NCI-H446 (cell line): ENCODE results near the gene ARHGAP8.

Experiments used
- DNase-seq, 2 experiments: peaks; one replicate each; lab custom pipeline; 2025; lab: John Stamatoyannopoulos, UW

Gene ARHGAP8

DNA sequence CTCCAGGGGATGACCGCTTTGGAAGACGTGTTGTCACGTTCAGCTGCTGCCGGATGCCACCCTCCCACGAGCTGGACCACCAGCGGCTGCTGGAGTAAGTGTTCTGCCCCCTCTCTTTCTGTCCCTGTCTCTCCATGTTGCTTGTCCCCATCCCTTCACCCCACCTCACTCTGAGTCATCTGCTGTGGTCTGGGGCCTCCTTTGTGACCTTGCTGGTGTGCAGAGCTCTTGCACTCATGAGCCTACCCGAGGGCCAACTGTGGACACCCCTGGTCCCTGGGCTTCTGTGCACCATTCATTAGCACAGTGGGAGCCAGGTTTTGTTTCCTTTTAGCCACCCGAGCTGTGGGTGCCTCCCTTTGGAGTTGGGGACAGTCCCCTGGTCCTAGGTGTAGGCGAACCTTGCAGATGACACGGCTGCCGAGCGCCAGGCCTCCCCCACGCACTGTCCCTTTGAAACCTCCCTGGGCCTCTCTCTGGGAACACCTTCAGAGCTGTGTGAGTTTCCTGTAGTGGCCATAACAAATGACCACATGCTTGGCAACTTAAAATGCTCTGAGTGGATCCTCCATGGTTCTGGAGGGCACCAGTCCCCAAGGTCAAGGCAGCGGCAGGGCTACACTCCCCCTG, 49.8 kb downstream of the ARHGAP8 start:
- no peak for DNase-seq

DNA sequence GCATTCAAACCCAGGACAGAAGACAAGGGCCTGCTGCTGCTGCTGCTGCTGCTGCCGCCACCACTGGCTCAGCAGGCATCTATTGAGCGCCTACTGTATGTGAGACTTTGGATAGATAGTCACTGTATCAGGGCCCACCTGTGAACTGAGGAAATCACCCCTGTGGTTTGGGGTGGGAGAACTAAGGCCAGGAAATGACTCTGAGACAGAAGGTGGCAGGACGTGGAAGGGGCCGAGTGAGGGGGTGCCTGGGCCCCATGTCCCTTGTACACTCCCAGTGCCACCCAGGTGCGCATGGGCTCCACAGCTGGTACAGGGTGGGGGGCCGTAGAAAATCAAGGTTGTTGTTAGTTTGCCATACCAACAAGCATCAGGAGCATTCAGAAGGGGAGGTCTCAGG, 50.6 kb downstream of the ARHGAP8 start:
- DNase-seq, result no peak

DNA sequence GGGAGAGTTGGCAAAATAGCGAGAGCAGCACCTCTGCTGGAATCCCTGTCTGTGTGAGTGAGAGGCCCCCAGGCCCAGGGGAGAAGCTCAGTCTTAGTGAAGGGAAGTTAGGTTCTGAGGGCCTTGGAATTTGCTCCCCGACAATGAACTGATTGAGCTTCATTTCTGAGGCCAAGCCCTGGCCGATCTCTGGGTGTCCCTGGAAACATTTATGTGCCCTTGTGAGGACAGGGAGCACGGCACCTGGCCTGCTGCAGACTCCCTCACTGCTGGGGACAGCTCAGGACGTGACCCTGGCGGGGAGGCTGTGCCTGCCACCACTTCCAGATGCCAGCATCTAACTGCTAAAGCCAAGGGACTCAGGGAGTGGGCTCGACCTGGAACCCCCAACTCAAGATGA, 52.0 kb downstream of the ARHGAP8 start:
- no peak for DNase-seq

DNA sequence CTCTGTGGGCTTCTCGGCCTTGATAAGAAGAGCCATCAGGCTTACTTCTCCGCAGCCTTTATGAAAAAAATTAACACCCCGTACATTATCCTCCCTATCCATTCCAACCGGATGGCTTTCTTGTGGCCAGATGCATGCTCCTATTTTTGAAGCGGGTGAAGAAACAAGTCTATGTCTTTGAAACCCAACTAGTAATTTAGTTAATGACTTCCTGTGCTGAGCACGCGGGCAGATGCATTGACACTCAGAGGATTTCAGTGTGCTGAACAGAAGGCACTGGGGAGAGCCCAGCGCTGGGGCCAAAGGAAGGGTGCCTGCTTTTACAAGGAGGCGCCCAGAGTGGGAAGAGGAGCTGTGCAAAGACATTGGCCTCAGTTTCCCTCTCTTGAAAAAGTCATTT, 53.3 kb downstream of the ARHGAP8 start:
- DNase-seq, result no peak

DNA sequence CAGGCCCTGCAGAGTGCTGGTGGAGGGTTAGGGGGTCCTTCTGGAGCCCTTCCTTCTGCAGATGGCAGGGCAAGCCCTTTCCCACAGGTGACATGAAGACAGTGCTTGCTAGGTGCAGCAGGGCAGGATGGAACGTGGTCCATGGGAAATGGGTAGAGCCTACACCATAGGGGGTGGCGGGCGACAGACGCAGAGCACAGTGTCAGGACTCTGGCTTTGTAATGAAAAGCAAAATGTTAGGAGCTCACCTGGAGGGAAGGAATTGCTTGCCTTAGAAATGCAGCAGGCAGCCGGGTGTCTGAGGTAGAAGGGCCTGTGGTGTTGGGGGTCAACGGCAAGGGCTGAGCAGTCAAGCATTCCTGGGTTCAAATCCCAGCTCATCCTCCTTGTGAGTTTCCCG, 54.9 kb downstream of the ARHGAP8 start:
- no peak for DNase-seq

DNA sequence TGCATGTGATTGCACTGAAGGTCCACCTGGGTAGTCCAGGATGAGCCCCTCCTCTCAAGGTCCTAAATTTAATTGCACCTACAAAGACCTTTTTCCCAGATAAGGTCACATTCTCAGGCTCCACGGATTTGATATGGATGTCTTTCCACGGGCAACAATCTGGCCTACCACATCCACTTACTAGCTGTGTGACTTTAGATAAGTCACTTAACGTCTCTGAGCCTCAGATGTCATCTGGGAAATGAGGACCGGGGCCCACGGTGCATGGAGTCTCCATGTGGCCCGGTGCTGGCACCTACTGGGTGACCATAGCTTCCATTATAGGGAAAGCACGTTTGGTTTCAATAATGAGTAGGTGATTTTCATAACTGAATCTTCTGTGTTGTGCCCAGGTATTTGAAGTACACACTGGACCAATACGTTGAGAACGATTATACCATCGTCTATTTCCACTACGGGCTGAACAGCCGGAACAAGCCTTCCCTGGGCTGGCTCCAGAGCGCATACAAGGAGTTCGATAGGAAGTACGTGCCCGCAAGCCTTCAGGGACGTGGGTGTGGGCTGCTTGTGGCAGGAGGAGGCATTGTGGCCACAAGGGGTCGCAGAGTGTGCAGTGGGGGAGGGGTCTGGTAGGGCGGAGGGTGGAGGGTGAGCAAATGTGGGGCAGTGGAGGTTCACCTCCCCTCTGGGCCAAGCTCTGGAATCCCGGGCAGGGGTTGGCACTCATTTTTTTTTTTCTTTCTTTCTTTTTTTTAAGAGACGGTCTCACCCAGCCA, 55.7 kb downstream of the ARHGAP8 start:
- no peak for DNase-seq

DNA sequence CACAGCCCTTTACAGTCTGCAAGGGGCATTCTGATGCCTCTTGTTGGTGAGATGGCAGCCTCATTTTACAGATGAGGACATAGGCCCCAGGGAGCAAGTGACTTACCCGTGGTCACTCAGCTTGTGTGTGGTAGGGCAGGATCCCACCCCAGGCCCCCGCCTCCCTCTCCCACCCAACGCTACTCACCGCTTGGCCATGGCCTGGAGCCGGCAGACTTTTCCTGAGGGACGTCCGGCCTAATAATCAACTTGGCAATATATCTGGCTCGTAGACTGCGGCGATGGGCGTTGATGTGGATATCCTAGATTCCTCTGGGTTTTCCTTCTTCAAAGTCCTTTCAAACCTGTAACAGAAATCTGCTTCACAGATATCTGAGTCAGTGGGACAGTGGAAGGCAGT, 57.1 kb downstream of the ARHGAP8 start:
- DNase-seq, result no peak

DNA sequence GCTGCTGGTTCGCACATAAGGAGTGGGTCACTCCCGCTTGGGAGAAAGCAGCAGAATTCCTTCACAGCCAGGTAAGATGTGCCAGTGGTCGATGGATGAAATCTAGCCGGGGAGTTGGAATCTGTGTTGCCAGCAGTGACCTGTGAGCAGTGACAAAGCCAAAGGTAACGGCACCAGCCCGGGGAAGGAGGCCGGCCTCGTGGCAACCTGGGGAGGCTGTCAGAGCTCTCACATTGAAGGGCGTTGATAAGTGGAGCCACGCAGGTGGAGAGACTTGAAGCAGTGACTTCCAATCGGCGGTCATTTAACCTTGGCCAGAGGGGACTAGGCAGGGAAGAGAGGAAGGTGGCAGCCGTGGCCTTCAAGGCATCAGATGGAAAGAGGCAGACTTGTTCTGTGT, 58.8 kb downstream of the ARHGAP8 start:
- no peak for DNase-seq

DNA sequence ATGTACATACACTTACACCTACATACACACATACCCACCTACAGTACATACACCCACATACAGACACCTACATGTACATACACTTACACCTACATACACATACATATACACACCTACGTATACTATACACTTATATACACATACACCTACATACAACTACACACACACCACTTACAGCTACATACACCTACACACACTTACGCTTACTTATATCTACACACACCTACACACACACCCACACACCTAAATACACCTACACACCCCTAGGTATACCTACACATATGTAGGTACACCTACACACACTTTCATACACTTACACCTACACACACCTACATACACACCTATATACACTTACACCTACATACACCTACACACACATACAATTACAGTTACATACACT, 61.0 kb downstream of the ARHGAP8 start:
- DNase-seq, result no peak

DNA sequence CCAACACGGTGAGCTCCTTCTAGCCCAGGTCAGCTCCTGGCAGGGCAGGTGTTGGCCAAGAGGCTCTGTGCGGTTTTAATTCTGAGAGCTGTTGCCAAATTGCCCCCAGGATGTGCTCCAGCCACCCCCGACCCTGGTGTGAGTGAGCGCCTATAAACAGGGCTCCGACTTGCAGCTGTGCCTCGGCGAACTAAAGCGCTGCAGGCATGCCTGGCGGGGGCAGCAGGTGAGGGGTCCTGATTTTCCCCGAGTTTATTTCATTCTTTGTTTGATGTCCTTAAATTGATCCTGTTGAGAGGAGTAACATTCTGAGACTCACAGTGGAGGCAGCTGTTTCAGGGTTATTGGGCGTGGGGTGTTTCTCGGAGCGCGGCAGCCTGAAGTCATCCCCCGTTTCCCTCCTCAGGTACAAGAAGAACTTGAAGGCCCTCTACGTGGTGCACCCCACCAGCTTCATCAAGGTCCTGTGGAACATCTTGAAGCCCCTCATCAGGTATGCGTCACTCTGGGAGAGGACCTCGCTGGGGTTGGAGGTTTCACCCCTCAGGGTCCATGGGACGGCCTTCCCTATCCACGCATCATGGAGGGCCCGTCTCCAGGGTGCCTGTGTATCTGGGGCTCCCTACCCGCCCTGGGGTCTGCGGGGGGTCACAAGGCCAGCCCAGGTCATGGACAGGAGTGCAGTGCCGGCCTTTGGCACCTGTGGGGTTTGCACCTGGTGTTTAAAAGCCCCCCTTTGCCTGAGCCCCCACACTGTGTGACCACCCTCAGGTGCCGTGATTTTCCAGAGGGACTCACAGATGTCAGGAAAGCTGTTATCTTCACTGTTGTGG, 62.1 kb downstream of the ARHGAP8 start:
- DNase-seq, result no peak

DNA sequence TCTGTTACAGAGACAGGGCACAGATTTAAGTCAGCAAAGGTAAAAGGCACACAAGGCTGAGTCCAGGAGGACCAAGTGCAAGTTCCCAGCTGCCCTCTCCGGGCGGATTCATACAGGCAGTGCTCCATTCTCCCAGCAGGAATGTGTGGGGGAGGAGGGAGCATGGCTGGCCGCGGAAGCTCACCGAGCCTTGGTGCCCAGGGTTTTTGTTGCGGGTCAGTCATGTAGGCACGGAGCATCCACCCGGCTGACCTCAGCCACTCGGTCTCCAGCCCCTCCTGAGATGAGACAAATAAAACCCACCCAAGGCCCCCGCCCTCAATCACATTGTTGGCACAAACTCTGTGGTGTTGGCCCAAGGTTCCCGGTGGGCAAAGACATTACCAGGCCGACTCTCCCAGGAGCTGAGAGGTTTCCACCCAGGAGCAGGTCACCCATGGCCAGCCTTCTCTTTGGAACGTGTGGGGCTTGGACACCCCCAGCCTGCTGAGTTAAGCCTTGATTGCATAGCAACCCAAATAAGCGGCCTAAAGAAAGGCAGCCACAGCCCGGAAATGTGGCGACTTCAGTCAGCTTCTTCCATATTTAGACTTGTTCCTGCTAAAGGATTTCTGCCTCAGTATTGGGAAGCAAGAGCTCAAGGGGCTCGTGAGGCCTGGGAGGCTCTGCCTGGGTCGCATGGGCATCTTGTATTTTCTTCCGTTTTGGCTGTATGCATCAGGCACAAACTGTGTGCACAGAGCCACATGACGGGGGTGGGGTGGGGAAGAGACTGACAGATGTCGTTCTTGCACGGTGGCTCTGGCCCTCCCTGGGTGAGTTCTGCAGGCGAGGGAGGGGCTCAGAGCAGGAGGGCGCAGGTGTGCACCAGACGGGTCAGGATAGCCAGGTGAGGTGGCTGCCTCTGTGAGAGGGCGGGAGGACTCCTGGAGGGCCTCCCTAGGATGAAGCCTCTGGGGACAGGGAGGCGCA, 63.0 kb downstream of the ARHGAP8 start:
- DNase-seq, result no peak

DNA sequence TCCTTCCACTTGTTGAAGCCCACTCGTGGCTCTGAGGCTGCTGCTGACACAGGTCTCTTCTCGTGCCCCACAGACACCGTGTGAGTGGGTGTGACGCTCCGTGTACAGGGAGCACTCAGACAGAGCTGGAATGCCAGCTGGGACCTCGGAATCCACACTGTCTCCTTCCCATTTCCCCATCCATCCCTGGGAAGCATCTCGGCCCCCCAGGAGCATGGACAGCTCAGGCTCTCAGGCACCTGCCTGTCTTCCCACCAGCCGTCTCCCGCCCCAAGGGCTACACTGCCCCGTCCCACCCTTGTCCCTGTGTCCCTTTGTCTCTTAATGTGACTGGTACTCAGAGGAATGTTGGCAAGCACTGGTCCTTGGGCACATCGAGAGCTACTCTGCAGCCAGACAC, 63.8 kb downstream of the ARHGAP8 start:
- DNase-seq, result no peak

DNA sequence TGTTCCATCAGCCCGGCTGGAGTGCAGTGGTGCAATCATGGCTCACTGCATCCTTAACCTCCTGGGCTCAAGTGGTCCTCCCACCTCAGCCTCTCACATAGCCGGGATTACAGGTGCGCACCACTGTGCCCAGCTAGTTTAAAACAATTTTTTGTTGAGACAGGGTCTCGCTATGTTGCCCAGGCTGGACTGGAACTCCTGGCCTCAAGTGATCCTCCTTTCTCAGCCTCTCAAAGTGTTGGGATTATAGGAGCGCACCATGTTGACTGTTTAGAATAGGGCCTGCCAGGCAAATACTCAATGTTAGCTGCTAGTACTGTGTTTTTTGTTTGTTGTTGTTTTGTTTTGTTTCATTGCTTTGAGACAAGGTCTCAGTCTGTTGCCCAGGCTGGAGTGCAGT, 66.4 kb downstream of the ARHGAP8 start:
- DNase-seq, result no peak

DNA sequence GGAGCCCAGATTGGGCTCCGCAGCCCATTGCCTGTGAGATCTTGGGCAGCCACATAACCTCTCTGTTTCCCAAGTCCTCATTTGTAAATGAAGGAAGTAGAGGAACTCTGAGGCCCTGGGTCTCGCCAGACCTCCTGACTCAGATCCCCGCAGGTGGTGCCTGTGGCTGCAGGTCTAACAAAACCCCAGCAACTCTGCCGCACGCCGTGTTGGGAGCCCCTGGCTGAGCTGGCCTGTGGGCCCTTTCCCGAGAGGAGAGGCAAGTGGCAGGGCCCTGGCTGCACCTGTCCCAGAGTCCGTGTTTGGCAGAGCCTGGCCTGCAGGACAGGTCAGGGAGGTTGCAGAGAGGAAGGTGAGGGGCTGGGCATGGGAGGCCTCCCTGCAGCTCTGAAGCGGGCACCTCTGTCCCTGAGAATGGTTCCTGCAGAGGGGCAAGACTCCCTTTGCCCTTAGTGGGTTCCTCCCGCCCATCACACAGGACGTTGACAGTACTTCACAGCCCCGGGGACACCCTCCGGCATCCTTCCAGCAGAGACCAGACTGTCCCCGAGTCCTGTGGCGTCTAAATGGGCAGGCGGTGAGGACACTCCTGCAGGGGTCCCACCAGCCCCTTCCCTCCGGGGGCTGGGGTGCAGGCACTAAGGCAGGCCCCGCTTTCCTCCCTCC, 67.7 kb downstream of the ARHGAP8 start:
- no peak for DNase-seq

DNA sequence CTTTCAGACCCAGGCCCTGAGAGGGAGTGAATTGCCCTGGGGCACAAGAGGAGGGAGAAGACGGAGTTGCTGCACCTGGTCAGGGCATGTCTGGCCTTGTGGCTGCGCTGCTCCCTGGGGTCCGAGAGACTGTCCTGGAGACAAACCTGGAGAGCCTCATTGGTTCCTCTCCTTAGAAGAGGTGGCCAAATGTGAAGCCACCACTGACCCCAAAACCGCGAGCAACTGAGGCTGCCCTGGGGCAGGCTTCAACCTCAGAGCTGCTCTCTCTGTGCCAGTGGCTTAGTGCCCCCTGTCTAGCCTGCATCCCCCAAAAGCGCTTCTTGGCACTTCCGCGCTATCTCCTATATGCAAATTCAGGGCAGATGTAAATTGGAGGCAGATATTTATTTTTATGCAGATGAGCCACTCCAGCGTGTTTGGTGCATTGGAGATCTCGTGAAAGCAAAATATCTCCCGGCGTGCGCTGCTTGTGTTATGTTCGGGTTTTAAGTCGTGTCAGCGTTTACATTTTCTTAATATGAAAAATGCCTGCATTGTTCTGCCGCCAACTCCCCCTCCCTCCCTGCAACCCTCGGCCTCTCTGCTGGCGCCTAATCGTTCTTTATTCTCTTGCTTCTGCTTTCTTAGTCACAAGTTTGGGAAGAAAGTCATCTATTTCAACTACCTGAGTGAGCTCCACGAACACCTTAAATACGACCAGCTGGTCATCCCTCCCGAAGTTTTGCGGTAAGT, 69.5 kb downstream of the ARHGAP8 start:
- DNase-seq, result no peak

DNA sequence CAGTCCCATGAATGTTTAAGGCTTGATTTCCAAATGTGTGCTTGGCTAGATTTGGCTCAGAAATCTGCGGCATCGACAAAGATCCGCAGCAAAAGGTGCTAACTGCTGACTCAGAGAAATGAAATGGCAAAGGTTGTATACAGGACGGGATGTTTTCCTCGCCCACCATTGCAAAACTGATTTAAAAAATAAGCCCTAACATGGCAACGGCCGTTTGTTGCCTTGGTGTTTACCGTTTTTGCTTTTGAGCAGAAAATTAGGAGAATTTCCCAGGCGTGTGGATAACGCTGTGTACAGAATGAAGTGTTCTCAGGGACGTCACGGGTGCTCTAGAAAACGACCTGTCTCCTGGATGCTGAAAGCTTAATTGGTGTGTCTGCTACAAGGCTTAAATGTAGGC, 70.2 kb downstream of the ARHGAP8 start:
- DNase-seq, result no peak

DNA sequence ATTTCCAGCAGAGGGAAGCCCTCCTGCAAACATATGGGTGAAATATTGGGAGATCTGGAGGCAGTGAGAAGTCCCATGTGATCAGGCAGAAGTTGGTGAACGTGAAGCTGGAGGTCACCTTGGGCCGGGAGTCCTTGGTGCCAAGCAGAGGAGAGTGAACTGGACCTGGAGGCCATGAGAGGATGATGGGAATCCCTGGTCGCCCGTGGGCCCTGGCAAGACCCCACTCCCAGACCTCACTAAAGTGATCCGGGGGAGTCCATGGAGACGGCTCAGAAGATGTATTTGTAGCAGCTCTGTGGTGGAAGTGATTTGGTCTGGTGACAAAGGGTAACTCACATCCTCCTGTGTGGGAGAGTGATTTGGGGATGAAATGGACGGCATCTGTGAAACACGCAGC, 71.0 kb downstream of the ARHGAP8 start:
- DNase-seq, result no peak

DNA sequence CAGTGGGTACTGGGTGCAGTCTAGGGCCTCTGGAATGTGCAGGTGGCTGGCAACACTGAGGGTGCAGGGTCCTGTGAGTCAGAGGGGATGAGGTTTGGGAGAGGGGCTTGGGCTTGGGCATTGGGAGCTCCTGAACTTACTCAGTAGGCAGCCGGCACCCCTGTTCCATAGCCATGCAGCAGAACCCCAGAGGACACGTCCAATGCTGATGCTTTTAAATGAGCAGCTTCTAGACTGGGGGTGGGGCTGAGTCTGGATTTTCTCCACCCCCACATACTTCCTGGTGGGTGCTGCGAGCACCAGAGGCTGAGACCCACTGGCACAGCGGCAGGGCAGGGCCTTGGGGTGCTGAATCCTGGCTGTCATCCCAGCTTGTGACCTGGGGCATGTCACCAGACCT, 71.4 kb downstream of the ARHGAP8 start:
- DNase-seq, result no peak

DNA sequence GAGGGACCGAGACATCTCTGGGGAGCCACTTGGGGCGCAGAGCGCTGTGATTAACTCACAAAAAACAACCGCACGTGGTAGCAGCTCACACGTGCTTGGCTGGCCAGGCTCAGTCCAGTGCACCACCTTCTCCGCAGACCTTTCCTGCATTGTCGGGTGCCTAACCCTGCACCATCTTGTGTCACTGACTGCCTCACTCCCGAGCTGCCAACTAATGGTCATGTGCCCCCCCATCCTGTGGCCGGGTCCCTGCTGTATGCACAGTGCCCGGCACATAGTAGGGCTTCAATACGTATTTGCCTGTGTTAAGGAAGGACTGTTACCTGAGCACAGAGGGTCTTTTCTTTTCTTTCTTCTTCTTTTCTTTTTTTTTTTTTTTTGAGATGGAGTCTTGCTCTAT, 71.9 kb downstream of the ARHGAP8 start:
- no peak for DNase-seq

DNA sequence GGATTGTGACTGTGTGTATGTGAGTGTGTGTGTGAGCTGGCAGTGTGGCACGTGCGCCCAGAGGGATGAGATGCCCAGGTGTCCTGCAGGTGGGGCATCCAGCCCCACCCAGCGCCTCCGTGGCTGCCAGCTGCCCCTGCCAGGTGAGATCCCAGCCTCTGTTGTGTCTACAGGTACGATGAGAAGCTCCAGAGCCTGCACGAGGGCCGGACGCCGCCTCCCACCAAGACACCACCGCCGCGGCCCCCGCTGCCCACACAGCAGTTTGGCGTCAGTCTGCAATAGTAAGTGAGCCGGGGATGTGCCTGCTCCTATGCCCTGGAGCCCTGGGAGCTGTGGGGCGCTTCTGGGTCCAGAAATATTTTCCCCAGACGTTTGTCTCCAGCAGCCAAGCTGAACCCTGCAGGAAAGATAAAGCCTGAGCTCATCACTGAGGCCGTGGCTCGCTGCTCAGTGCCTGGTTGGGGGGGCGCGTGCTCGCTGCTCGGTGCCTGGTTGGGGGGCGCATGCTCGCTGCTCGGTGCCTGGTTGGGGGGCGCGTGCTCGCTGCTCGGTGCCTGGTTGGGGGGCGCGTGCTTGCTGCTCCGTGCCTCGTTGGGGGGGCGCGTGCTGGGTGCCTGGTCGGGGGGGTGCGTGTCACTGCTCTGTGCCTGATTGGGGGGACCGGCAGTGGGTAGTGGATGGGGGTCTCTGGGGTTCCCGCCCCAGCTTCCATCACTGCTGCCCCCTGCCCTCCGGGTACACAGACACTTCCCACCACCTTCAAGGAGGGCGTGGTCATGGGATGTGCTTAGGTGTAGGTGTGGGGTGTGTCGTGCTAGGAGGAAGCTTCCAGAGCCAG, 73.2 kb downstream of the ARHGAP8 start:
- DNase-seq, result no peak
